Activated CD4-positive, alpha-beta T cell treated with anti-CD3 and anti-CD28 coated beads, Interleukin-2, amount 50 U/mL, for 4 hours (primary cell): Measurements from ENCODE around the gene IGSF3.
A peak's percentile ranks its signal among the peaks of the same experiment; 100 is the strongest.

Experiments
- DNase-seq, 2 experiments: peaks; one replicate each; pipeline ENCODE4 v3.0.0-alpha.2; 2020

IGSF3 gene

DNA sequence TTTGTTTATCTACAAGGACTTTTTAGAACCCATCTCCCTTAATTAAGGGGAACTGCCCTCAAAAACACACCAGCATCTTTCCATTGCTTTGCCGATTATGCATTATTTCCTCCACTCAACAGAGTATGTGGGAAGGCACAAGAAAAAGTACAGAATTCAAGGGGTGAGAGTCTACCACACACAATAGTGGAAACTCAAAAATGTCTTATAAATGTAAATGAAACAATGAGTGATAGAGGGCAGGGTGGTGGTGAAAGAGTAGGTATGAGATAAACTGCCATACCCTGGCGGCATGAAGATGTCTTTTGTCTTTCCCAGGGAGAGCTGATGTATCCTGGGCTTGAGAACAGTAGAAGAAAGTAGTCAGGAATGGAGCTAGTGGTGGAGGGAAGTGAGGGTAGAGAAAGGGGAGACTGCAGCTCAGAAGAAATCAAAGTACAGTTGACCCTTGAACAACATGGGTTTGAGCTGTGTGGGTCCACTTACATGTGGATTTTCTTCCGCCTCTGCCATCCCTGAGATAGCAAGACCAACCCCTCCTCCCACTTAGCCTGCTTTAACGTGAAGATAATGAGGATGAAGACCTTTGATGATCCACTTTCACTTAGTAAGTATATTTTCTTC lies 121.1 kb downstream of the IGSF3 start:
- DNase-seq: no peak

GRCh38 chr1:116545359-116545705 lies 122.2 kb downstream of the IGSF3 start:
- no peak for DNase-seq

- DNase-seq: peak in 1 of 2 experiments; percentile 18
These were observed 122.8 kb downstream of the IGSF3 start for GRCh38 chr1:116544588-116545358.

DNA sequence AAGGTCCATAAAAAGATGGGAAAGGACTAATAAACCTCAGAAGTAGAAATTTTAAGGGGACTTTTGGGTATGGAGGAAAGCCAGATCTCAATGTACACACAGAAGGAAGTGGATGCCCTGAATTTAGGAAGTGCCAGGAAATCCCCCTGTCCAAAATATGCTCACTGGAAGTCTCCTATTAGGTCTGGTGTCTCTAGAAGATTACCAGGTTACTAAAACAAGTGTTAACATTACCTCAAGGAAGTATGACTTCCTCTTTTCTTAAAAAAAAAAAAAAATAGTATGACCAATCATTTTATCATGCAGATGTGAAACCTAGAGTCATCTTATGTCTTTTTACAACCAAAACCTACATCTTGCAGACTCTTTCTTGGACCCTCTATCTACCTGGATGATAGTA lies 127.4 kb downstream of the IGSF3 start:
- no peak for DNase-seq

DNA sequence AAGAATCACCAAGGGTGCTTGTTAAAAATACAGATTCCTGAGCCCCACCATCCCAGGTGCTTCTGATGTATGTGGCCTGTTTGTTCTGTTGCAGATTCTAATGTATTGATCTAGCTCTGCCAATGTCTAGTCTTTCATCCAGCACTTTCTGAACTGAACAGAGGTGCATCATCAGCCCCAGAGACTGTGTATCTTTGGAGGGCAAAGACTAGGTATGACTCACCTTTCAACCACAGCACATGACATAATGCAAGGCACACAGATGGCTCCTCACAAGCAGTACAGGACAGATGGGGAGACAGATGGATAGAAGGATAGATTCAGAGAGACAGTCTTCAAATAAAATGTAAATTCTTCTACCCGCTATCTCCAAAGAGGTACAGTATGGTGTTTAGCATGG lies 129.0 kb downstream of the IGSF3 start:
- peak; percentile 23 to 24 for DNase-seq

DNA sequence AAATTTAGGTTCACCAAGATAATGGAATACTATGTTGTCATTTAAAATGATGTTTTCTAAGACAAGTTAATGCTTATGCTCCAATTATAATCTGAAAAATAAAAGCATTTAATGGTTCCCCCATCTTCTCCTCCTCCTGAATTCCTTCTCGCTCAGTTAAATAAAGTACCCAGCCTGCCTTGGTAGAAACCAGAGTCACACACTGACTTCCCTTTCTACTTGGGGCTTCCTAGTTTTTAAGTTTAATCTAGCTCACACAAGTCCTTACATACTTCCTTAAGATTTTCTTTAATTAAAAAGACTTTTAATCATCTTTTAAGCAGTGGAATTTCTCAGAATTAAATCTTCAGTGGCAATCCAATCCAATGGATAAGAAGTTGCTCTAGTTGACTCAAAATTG lies 129.6 kb downstream of the IGSF3 start:
- DNase-seq: no peak

DNA sequence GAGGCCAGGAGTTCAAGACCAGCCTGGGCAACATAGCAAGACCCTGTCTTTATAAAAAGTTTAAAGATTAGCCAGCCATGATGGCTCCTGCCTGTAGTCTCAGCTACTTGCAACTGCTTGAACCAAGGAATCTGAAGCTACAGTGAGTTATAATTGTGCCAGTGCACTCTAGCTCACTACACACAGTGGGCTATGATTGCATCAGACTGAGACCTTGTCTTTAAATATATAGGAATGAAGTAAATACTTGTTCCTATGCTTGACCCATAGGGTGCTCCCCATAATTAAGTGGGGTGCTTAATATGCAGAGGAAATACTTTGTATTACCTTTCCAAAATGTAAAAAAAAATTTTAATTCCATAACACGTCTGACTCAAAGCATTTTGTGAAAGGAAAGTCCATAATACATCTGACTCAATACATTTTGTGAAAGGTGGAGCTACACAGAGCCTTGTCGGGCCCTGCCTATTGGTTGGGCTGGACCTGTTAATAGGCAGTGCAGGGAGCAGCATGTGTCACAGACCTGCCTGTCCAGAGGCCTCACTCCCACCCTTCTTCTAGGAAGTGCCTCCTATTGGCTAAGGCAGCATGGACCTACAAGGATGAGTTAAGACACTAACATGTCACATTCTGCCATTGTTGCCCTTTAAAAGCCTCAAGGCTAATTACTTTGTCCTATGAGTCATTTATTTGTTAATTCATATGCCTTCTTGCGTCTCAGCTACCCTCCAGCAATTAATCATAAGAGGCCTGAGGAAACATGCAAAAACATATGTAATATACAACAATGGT lies 130.3 kb downstream of the IGSF3 start:
- no peak for DNase-seq

DNA sequence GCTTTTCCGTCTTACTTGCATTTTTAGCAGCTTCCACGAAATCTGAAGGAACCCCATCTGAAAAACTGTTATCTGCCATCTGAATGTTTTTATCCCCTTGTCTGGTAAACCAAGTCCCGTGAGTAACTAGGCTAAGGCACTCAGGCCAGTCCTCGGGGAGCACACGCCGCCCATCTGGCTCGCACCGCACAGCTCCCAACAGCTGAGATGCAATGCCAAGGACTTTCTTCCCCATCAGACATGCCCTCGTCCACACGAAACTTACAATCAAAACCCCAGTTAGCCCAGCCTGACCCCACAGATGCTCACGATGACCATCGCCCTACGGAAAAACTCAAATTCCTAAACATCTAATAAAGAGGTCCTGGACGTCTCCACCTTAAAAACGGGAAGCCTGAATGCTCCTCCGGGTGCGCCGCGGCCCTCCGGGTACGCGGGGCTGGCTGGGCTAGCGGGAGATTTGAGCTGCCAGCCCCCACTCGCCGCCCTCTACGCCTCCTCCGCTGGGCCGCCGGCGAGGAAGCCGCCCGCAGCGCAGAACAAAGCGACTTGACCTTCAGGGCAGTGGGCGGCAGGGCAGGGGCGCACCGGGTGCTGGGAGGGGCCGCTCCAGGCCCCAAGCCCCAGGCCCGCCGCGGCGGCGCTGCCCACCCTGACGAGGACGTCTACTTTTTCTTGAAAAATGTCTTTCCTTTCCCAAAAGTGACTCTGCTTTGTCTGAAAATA lies 133.4 kb downstream of the IGSF3 start:
- DNase-seq: no peak

DNA sequence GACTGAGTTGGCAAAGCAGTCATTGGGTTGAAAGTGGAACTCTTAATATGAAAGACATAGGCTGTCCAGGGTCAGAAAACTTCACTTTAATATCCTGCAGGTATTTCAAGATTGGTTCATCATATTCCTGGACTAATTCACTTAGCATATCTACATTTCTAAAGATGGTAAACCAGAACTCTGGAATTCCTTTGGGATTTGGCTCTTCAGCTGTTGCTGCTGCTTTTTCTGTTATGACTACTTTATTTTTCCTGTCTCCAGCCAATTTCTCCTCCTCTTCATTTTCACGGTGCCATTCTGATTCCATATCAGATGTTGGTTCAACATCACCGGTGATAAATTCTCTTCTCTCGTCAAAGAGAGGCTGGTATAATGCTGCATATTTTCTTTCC lies 134.1 kb downstream of the IGSF3 start:
- no peak for DNase-seq

- no peak for DNase-seq
These were observed 134.7 kb downstream of the IGSF3 start for GRCh38 chr1:116532671-116533428.

DNA sequence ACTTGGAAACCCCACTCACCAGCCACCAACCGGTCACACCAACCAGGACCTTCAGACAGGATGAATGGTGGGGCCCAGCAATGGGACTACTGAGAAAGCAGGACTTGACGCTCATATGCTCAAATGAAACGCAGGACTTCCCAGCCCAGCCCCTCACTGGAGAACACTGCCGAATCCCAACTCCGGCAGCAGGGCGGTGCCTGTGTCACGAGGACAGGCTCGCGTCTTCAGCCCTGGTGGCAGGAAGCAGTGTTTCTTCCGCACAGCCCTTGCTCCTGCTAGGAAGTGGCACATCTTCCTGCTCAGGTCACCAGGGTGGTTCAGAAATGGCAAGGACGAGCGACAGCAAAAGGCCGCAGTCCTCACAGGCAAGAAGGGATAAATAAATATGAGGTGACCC lies 135.6 kb downstream of the IGSF3 start:
- DNase-seq: no peak

GRCh38 chr1:116529681-116530080 lies 137.9 kb downstream of the IGSF3 start:
- DNase-seq: no peak

GRCh38 chr1:116529199-116529631 lies 138.3 kb downstream of the IGSF3 start:
- no peak for DNase-seq

DNA sequence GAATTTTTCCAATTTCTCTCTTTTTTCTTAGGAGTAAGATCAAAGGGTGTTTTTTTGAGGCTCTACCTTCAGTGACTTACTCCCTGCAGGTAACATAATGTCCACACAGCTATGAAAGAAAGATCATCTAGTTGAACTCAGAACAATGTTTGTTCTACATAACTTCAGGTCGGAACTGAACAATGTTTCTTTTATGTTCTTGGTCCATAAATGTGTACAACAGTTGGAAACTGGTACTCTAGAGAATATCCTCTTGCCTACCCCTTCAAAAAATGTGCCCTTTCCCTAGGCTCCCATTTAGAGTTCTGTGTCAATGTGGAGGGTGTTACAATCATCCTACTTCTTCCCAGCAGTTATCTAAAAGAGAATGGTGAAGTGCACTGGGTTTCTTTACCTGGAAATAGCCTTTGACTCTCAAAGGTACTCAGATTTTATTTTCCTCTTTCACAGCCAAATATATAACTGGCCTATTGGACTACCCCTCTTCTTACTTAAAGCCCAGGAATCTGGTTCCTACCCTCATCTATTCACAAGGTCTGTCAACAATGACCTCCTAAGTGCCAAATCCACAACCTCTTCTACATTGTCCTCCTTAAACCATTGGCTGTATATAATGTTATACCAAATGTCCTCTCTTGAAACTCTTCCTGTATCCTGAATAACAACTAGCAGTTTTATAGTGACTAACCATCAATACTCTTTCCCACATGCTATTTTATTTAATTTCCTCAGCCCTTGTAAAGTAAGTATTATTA lies 139.0 kb downstream of the IGSF3 start:
- no peak for DNase-seq

GRCh38 chr1:116525440-116525839 lies 142.1 kb downstream of the IGSF3 start:
- no peak for DNase-seq
